Endometrial microvascular endothelial cells (primary cell): ENCODE results near the gene ITGB5. TPM values are rescaled to one million over a fixed set of nuclear protein-coding genes. Genes with fewer than 3 reads are reported as not detected.

Experiments used
- in situ Hi-C: cut with HindIII; loops from 2 replicates; pipeline ENCODE4 v1.10.0; 2017; ENCODE audit warnings: low sequenced_read_pairs, low pct_unique_long_range_greater_than_20kb; ENCODE audit errors: inconsistent ontology term
- total RNA-seq: library from RNA; depleted of rRNA; stranded (reverse); fragments of >200 nt; gene quantifications from one replicate; pipeline ENCODE4 v1.2.3, GENCODE V29; 2015; ENCODE audit errors: inconsistent ontology term

Gene ITGB5
- total RNA-seq, 1 donor from 2014 or later: 304 TPM

DNA sequence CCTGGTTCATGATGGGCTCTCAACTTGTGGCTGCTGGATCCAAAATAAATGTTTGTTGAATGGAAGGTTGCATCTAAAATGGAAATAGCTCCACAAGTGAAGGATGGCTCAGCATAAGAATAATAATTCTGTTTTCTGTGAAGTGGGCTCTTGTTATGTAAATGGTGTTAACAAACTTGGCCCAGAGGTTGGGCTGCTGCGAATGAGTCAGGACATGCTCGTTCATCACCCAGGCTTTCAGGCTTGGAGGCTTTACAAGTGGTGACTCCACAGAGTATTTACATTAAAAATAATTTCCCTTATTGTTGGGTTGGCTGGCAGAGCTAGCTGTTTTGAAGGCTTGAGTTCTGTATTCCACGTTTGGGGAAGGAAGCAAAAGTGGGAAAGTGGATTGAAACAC lies 60.5 kb downstream of the ITGB5 start:
- in situ Hi-C loops: no loop called here

GRCh38 chr3:124824286-124824915 lies 62.8 kb downstream of the ITGB5 start:
- in situ Hi-C loops: no loop called here

DNA sequence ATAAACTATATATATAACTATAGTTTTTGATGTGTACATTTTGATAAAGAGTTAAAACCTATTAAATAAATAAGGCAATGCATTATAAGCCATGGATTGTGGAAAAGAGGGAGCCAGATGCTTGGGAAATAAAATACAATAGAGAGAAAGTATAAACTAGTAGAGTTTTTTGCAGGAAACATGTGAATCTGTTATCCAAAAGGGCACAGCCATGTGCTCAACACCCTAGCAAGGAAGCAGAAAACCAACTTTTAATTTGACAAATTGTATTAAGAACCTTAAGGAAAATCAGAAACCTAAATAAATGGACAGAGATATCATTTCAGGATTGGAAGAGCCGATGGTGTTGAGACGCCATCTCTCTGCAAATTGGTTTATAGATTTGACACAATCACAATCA lies 63.5 kb downstream of the ITGB5 start:
- in situ Hi-C loops: no loop called here

DNA sequence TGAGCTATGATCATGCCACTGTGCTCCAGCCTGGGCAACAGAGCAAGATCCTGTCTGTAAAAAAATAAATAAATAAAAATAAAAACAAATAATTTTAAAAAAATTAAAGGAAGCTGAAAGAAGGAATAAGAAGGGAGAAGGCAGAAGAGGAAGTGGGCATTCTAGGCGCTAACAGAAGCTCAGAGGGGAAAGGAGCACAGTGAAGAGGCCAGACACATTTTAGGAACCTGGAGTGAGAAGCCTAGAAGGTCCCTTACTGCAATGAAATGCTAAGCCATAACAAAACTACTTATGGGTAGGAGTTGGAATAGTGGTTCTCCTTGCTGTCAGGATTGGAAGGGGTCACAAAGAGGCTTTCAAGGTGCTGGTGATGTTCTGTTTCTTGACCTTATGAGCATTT lies 64.0 kb downstream of the ITGB5 start:
- in situ Hi-C loops: no loop called here

GRCh38 chr3:124821356-124821755 lies 65.8 kb downstream of the ITGB5 start:
- in situ Hi-C loops: no loop called here

- in situ Hi-C loops: no loop called here
These were observed 68.6 kb downstream of the ITGB5 start for GRCh38 chr3:124818398-124819091.

DNA sequence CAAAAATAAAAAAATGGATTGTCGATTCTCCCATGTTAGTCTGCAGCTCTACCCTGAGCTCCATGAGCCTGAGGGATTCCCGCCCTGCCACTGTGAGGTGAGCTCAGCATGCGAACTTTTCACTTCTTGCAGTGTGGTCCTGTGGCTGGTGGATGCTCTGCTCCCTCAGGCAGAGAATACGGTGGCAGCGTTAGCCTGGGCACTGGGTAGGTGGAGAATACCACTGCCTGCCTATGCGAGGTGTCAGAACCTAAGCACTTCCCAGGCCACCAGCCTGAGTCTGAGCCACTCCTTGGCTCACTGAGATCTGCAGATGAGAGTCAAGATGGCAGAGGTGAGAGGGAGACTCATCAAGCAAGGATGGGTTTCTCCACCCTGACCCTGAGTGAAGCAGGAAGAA lies 70.1 kb downstream of the ITGB5 start:
- in situ Hi-C loops: no loop called here

DNA sequence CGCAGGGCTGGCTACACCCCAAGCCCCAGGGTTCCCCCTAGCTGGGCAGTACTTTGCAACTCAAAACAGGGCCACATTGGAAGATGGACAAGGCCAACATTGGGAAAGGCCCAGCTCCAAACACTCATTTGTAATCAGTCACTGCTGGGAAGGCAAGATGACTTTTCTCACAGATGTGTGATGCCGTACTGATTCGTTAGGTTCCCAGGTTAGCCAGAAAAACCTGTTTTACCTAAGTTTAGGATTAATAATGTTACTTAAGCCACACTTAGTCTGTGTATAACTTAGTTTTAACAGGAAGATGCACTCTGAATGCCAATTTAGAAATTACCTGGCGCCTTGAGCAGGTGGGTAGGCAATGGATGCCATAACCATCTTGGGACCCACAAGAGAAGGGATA lies 71.0 kb downstream of the ITGB5 start:
- in situ Hi-C loops: no loop called here

DNA sequence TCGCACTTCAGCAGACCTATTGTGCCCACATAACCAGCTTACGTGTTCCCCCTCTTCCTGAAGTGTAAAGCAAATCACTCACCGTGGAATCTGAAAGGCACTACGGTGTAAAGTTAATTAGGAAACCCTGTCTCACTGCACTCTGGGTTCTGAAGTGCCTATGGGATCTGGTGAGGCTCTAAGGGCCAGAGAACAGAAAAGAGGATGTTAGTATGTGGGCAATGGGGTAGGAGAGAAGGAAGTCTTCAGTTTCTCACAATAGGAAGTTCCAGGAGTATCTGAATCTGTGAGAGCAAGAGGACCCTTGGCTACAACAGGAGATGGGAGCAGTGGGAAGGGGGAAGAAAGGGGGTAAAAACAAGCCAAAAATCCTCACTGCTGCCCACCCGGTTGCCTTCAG lies 71.4 kb downstream of the ITGB5 start:
- in situ Hi-C loops: no loop called here

DNA sequence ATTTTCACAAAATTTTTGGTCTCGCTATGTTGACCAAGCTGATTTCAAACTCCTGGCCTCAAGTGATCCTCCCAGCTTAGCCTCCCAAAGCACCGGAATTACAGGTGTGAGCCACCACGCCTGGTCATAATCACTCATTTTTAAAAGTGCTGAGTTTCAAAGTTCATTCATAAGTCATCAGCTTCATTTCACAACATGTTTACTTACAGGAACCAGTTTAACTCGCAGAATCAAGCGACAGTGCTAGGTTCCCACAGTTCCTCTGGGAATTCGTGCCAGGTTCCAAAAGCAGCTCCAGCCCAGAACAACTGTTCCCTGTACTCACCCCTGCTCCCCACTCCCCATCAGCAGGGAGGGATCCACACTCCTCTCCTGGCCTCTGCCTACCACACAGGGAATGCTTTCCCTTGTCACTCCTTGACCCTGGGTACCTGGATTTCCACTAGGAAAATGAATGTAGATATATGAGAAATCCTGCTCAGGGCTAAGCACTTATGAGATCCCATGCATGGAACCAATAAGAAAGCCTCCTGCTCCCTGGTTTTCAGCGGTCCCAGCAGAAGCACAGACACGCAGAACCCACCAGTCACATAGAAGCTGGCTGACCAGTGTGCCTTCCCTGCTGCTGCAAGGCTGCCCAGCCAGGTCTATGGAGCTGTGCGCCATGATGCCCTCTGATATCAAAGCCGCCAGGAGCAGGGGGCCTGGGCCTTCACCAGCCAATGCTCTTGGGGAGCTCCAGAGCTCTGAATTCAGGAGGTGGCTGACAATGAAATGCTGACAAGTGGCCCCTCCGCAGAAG lies 72.3 kb downstream of the ITGB5 start:
- in situ Hi-C loops: no loop called here

DNA sequence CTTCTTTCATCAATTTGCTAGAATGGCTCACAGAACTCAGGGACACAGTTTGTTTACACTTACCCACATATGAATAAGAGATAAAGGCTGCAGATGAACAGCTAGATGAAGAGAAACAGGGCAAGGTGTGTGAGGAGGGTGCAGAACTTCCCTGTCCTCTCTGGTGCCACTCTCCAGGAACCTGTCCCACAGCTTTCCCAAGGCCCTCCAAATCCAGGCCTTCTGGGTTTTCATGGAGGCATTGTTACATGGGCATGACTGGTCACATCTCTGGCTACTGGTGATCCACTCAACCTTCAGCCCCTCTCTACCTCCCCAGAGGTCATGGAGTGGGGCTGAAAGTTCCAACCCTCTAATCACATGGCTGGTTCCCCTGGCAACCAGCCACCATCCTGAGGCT lies 73.6 kb downstream of the ITGB5 start:
- in situ Hi-C loops: no loop called here

- in situ Hi-C loops: no loop called here
These were observed 74.6 kb downstream of the ITGB5 start for GRCh38 chr3:124812291-124813265.

DNA sequence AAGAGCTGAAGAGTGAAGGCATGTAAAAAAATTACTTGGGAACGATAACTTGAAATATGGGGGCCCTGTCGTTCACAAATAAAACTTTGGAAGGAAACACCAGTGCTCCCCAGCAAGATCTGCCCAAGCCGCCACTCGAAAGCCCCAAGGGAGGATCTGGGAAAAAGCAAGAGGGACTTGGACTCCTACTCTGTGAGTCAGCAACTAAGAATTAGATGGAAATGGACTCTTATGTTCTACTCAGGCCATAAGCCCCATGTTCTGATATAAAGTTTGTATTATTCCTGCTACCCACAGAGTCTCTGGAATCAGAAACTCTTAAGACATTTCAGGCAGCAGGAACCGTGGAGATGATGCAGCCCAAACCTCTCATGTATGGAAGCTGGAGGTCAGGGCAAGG lies 75.7 kb downstream of the ITGB5 start:
- in situ Hi-C loops: no loop called here

- in situ Hi-C loops: no loop called here
These were observed 76.2 kb downstream of the ITGB5 start for GRCh38 chr3:124810970-124811369.

DNA sequence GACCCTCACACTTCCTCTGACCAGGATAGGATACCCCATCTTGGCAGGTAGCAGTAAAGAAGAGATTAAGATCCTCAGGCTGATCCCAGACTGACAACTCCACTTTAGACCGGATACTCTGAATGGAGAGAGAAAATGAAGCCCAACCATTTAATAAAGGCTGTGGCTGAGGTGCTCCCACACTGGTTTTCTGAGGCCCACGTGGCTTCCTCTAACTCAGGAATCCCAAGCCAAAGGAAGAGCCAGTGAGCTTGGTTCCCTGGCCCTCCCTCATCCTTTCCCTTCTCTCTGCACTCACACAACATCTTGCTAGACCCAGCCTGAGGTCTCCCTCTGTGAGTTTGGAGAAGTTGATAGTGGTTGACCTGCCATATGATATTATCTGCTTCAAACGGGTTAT lies 78.1 kb downstream of the ITGB5 start:
- in situ Hi-C loops: no loop called here

GRCh38 chr3:124805671-124806070 lies 81.5 kb downstream of the ITGB5 start:
- in situ Hi-C loops: no loop called here

- in situ Hi-C loops: no loop called here
These were observed 82.3 kb downstream of the ITGB5 start for GRCh38 chr3:124804875-124805274.

DNA sequence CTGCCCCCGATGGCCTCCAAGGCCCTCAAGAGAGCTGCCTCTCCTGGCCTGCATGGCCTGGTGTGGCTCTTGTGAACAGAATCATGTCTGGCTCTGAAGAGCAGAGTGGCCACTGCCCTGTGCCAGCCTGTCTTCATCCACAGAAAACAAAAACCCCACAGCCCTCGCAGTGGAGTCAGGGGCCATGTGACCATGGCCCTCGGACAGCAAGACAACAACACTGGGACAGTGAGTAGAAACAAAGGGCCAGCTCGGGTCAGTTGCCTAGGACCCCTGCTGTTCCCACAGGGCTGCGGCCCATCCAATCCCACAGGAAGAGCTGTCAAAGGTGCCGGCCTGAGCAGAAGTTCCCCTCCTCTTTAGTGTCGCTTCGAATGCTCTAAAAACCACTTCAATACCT lies 84.5 kb downstream of the ITGB5 start:
- in situ Hi-C loops: no loop called here

DNA sequence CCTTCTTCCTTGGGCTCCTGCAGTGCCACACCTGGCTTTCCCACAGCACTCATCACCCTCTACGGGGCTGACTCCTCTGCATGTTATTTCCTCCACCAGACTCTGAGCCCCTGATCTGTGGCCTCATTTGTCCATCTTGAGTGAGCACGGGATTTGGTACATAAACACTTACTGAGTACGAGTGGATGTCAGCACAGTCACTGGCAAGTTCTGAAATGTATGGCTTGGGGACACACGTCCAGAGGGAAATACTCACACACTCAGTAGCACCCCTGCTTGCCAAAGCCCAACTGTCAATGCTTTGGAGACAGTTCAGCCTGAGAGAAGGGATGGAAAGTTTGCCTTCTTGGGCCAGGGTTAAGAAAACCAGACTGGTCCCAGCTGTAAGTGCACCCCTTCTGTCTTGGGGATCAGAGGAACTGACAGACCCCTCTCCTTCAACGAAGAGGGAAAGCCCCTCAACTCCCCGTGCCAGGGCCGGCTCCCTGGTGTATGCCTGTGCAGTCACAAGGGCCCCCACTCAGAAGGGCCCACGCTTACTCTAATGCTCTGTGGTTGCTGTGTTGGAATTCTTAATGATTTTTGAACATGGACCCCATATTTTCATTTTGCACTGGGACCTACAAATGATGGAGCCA lies 85.0 kb downstream of the ITGB5 start:
- in situ Hi-C loops: no loop called here
